Measurements from ENCODE around the gene TMEM258. TPM values are rescaled to one million over a fixed set of nuclear protein-coding genes. Genes with fewer than 3 reads are reported as not detected.

TMEM258 gene
- total and polyA plus RNA-seq, 2 experiments from 2014 or later = 72.8 to 258 TPM

DNA sequence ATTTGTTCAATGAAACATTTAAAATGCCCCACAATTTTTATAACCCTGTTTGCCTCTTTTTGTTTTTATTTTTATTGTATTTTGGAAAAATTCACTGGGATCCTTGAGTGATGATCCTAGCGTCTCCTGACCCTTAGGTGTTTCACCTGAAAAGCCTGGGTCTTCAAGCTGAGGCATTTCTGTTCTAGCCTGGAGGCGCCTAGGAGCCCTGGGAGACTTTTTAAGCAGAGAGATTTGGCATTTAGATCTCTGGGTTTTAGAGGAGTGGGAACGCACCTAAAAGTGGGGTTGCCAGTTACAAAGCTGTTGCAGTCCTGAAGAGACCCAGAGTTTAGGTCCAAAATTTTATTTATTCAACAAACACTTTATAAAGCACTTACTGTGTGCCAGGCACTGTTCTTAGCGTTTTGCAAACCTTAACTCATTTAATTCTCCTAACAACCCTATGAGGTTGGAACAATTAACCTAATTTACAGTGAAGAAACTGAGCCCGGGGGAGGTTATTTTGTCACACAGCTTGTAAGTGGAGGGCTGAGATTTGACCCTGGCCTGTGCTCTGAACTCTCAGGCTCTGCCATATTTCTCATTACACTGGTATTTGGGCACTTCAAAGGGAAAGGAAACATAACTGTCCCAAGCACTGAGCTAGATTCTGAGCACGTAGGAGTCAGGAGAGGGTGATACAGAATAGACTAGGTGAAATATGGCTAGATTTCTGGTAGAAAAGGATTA, 25.2 kb upstream of the TMEM258 start:
- Histone ChIP-seq H3F3A (ENCODE audit: insufficient read depth) (peaks cover 19% of the 10 kb centered on the region), H3K36me3 (ENCODE audit: low read depth) (no peaks in the 10 kb centered on the region), H2AFZ (peak overlapping the region; percentile 84), H3K9me3 (ENCODE audit: low read depth) (no peaks in the 10 kb centered on the region), H3K4me3 (peak overlapping the region; percentile 81), H3K27ac (peak overlapping the region; percentile 43), H3K4me2 (ENCODE audit: unreplicated experiment) (peak overlapping the region; percentile 94), H3K9ac (peak overlapping the region; percentile 84), H3K9me2 (ENCODE audit: insufficient read depth) (no peaks in the 10 kb centered on the region), H3K27me3 (replicated peaks; ENCODE audit: insufficient read depth) (no peaks in the 10 kb centered on the region), H3K4me1 (ENCODE audit: insufficient read depth) (peaks cover 8% of the 10 kb centered on the region), H4K20me1 (ENCODE audit: insufficient read depth) (no peaks in the 10 kb centered on the region), H3K79me2 (ENCODE audit: insufficient read depth) (no peaks in the 10 kb centered on the region)
- TF ChIP-seq EZH2phosphoT487 (IDR thresholded peaks at IDR 0.05; ENCODE audit: insufficient read depth, low read depth) (no peak), EZH2 (IDR thresholded peaks at IDR 0.05; ENCODE audit: insufficient read depth, poor library complexity, severe bottlenecking) (no peak)
- 61 to 66% methylated on average over 6 of the region's 6 CpGs for WGBS, 2 experiments (ENCODE audit: low coverage in 1 of 2, low lambda C conversion rate in 2 of 2, missing lambda C conversion rate in 2 of 2)
- DNase-seq = no peak
- in situ Hi-C loops (cut with MboI) = no loop called here

DNA sequence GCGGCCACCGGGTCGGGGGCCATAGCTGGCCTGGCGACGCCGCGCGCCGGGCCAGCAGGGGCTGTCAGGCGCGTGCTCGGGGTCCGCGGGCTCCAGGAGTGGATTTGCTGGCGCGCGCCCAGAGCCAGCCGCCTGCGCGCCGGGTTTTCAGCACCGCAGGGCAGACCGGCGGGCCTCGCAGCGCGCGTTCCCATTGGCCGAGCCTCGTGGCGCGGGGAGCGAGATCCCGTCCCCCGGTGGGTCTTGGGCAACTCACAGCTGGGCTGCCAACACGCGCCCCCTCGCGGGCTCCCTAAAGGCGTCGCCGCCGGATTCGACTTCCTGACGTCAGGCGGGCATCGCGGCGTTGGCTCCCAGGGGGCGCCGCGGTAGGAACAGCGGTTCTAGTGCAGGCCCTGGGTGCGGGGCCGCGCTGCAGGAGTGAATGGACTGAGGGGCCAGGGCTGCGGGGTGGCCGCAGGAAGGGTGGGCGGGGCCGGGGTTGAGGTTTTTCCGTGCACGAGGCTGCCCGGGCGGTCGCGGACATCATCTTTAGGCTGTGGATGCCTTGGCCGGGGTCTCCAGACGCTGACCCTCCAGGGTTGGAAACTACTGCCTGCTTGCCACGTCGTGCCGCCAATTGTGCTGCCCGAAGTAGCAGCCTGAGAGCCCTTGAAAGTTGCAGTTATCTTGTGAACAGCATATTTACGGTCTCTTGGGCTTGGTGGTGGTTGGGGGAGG, 24.5 kb upstream of the TMEM258 start, which contains the start of gene FADS1:
TSS of gene FADS1 (minus strand) at position 268 of the 720 bp plus-strand sequence. CDS start at position 194, 74 bp downstream.
- peak; percentile 95 for DNase-seq
- TF ChIP-seq EZH2 (IDR thresholded peaks at IDR 0.05; ENCODE audit: insufficient read depth, poor library complexity, severe bottlenecking) = no peak
- no peak for TF ChIP-seq EZH2phosphoT487 (IDR thresholded peaks at IDR 0.05; ENCODE audit: insufficient read depth, low read depth)
- whole genome bisulfite sequencing, 2 experiments (ENCODE audit: low coverage in 1 of 2, low lambda C conversion rate in 2 of 2, missing lambda C conversion rate in 2 of 2) = 3 to 5% methylated on average over 35 to 60 of the region's 73 CpGs
- Histone ChIP-seq H2AFZ (peak within 1 kb of the TSS; percentile 84), H3K4me2 (ENCODE audit: unreplicated experiment) (peak within 1 kb of the TSS; percentile 94), H3K4me3 (peak within 1 kb of the TSS; percentile 81), H3K36me3 (ENCODE audit: low read depth) (no peaks in the 10 kb centered on the region), H3F3A (ENCODE audit: insufficient read depth) (peaks cover 19% of the 10 kb centered on the region), H3K9ac (peak within 1 kb of the TSS; percentile 84), H3K4me1 (ENCODE audit: insufficient read depth) (peaks cover 8% of the 10 kb centered on the region), H3K9me2 (ENCODE audit: insufficient read depth) (no peaks in the 10 kb centered on the region), H3K79me2 (ENCODE audit: insufficient read depth) (no peaks in the 10 kb centered on the region), H3K27ac (peak within 1 kb of the TSS; percentile 67), H3K27me3 (replicated peaks; ENCODE audit: insufficient read depth) (no peaks in the 10 kb centered on the region), H3K9me3 (ENCODE audit: low read depth) (no peaks in the 10 kb centered on the region), H4K20me1 (ENCODE audit: insufficient read depth) (no peaks in the 10 kb centered on the region)
- in situ Hi-C loops (cut with MboI) = no loop called here

DNA sequence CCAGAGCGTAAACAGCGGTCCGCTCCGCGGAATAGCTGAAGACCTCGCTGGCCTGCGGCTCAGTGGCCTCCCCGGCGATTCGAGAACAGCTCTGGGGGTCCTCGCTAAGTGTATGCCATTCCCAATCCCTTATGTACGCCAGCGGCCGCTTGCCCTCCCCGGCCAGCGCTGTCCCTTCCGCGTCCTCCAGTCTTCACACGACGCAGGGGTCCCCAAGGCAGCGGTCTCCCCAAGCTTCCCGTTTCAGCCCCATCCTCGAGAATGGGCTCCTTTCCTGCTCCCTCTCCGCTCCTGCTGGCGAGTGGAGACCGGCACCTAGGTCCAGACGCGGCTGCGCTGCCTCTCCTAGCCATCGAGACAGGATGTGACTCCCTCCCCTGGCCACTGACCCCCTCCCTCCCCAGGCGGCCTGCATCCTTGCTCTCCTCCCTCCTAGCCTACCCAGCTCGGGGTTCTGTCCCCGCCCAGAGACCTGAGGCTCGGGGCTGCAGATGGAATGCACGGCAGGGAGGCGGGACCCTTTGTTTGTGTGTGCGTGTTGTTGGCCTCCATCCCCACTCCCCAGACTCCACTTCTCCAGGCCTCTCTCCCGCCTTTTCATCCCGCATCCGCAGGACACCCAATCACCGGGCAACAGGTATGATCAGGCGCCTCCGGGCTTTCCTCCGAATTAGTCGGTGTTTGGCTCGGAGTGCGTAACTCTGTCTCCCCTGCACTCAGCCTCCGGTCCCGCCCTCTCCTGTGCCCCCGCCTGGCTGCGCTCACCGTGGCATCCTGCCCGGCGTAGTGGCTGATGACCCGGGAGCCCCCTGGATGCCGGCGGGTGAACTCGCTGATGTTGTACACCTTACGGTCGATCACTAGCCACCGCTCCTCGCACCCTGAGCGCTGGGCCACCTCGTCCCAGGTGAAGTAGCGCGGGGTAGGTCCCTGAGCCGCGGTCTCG, 23.7 kb upstream of the TMEM258 start:
- H4K20me1 ChIP-seq (ENCODE audit: insufficient read depth) = no peaks in the 10 kb centered on the region
- H3F3A ChIP-seq (ENCODE audit: insufficient read depth) = peaks cover 17% of the 10 kb centered on the region
- DNase-seq = peak; percentile 85
- H3K4me2 ChIP-seq (ENCODE audit: unreplicated experiment) = peak overlapping the region; percentile 94
- no peaks in the 10 kb centered on the region for H3K9me3 ChIP-seq (ENCODE audit: low read depth)
- no peaks in the 10 kb centered on the region for H3K9me2 ChIP-seq (ENCODE audit: insufficient read depth)
- H2AFZ ChIP-seq = peak overlapping the region; percentile 84
- H3K9ac ChIP-seq = peak overlapping the region; percentile 84
- peak overlapping the region; percentile 81 for H3K4me3 ChIP-seq
- peaks cover 8% of the 10 kb centered on the region for H3K4me1 ChIP-seq (ENCODE audit: insufficient read depth)
- TF ChIP-seq EZH2phosphoT487 (IDR thresholded peaks at IDR 0.05; ENCODE audit: insufficient read depth, low read depth) = no peak
- no peak for TF ChIP-seq EZH2 (IDR thresholded peaks at IDR 0.05; ENCODE audit: insufficient read depth, poor library complexity, severe bottlenecking)
- H3K27me3 ChIP-seq (replicated peaks; ENCODE audit: insufficient read depth) = no peaks in the 10 kb centered on the region
- H3K36me3 ChIP-seq (ENCODE audit: low read depth) = no peaks in the 10 kb centered on the region
- in situ Hi-C loops (cut with MboI) = no loop called here
- no peaks in the 10 kb centered on the region for H3K79me2 ChIP-seq (ENCODE audit: insufficient read depth)
- H3K27ac ChIP-seq = peak overlapping the region; percentile 67
- 1% methylated on average over 60 to 67 of the region's 69 CpGs for WGBS, 2 experiments (ENCODE audit: low coverage in 1 of 2, low lambda C conversion rate in 2 of 2, missing lambda C conversion rate in 2 of 2)
